Measurements from ENCODE around the gene HSD17B4.
"Not testable (repeated sequence)": the region's sequence is repeated elsewhere in the genome, so short reads cannot be mapped to it uniquely, and the experiment has no call there.

HSD17B4 gene

DNA sequence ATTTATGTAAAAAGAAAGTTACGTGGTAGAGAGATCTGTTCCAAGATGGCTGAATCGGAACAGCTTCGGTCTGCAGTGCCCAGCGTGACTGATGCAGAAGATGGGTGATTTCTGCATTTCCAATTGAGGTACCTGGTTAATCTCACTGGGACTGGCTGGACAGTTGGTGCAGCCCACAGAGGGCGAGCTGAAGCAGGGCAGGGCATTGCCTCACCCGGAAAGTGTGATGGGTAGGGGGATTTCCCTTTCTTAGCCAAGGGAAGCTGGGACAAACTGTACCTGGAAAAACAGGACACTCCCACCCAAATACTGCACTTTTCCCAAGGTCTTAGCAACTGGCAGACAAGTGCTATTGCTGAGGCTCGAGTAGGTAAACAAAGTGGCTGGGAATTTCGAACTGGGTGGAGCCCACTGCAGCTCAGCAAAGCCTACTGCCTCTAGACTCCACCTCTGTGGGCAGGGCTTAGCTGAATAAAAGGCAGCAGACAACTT lies 13.1 kb upstream of the HSD17B4 start:
- in situ Hi-C loops (cut with MboI; ENCODE audit: low sequenced_read_pairs, unreplicated experiment): no loop called here
- TF ChIP-seq, protein P1, sequence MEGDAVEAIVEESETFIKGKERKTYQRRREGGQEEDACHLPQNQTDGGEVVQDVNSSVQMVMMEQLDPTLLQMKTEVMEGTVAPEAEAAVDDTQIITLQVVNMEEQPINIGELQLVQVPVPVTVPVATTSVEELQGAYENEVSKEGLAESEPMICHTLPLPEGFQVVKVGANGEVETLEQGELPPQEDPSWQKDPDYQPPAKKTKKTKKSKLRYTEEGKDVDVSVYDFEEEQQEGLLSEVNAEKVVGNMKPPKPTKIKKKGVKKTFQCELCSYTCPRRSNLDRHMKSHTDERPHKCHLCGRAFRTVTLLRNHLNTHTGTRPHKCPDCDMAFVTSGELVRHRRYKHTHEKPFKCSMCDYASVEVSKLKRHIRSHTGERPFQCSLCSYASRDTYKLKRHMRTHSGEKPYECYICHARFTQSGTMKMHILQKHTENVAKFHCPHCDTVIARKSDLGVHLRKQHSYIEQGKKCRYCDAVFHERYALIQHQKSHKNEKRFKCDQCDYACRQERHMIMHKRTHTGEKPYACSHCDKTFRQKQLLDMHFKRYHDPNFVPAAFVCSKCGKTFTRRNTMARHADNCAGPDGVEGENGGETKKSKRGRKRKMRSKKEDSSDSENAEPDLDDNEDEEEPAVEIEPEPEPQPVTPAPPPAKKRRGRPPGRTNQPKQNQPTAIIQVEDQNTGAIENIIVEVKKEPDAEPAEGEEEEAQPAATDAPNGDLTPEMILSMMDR (IDR thresholded peaks at IDR 0.05; ENCODE audit: borderline replicate concordance, control extremely low read depth, extremely low read depth, insufficient read depth, missing control alignments): no peak
- DNase-seq (ENCODE audit: low spot score): no peak

DNA sequence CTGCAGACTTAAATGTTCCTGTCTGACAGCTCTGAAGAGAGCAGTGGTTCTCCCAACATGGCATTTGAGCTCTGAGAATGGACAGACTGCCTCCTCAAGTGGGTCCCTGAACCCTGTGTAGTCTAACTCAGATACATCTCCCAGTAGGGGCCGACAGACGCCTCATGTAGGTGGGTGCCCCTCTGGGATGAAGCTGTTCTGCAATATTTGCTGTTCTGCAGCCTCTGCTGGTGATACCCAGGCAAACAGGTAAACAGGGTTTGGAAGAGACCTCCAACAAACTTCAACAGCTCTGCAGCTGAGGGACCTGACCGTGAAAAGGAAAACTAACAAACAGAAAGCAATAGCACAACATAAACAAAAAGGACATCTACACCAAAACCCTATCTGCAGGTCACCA lies 12.7 kb upstream of the HSD17B4 start:
- DNase-seq (ENCODE audit: low spot score); in situ Hi-C loops (cut with MboI; ENCODE audit: low sequenced_read_pairs, unreplicated experiment): not testable (repeated sequence)

DNA sequence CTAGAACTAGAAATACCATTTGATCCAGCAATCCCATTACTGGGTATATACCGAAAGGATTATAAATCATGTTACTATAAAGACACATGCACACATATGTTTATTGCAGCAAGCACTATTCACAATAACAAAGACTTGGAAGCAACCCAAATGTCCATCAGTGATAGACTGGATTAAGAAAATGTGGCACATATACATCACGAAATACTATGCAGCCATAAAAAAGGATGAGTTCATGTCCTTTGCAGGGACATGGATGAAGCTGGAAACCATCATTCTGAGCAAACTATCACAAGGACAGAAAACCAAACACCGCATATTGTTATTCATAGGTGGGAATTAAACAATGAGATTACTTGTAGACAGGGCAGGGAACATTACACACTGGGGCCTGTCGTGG lies 7.7 kb upstream of the HSD17B4 start:
- in situ Hi-C loops (cut with MboI; ENCODE audit: low sequenced_read_pairs, unreplicated experiment); DNase-seq (ENCODE audit: low spot score): not testable (repeated sequence)

DNA sequence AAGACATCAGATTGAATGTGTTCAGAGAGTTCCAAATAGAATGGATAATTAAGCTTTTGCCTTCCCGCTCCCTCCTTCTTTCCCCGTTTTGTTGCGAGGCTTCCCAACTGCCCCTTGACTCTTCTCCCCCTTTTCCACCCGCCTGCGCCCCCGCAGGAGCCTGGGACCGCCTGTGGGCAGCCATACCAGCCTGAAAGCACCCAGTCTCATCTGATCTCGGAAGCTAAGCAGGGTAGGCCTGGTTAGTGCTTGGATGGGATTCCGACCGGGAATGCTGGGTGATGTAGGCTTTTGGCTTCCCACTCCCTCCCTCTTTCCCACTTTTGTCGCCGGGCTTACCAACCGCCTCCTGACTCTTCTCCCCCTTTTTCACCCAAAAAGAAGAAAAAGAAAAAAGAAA lies 6.8 kb upstream of the HSD17B4 start:
- in situ Hi-C loops (cut with MboI; ENCODE audit: low sequenced_read_pairs, unreplicated experiment): no loop called here
- TF ChIP-seq, protein P1 (IDR thresholded peaks at IDR 0.05; ENCODE audit: borderline replicate concordance, control extremely low read depth, extremely low read depth, insufficient read depth, missing control alignments): no peak
- DNase-seq (ENCODE audit: low spot score): no peak

DNA sequence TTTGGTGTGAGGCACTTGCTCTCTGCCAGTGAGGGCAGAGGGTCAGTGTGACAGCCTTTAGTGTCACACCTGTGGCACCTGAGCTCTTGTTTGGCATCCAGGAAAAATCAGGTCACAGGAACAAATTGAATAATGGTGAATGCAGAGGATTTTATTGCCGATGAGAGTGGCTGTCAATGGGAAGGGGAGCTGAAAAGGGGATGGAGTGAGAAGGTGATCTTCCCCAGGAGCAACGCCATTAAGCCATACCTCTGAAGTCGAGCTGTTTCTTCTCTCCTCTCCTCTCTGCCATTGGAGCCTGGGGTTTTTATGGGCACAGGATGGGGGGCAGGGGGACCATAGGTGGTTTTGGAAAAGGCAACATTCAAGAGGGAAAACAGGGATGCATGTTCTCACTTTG lies 2.4 kb upstream of the HSD17B4 start:
- TF ChIP-seq, protein P1 (IDR thresholded peaks at IDR 0.05; ENCODE audit: borderline replicate concordance, control extremely low read depth, extremely low read depth, insufficient read depth, missing control alignments): no peak
- in situ Hi-C loops (cut with MboI; ENCODE audit: low sequenced_read_pairs, unreplicated experiment): loop anchor here (25.0 kb wide), 1 partner anchor 1012 kb away; the partner anchor contains the start of gene PRR16
- no peak for DNase-seq (ENCODE audit: low spot score)

DNA sequence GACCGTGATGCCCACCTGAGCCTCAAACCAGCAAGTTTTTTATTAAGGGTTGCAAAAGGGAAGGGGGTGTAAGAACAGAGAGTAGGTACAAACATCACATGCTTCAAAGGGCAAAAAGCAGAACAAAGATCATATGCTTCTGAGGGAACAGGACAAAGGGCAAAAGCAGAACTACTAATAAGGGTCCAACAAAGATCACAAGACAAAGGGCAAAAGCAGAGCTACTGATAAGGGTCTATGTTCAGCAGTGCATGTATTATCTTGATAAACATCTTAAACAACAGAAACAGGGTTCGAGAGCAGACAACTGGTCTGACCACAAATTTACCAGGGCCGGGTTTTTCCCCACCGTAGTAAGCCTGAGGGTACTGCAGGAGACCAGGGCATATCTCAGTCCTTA lies 1.7 kb upstream of the HSD17B4 start:
- not testable (repeated sequence) for DNase-seq (ENCODE audit: low spot score)
- in situ Hi-C loops (cut with MboI; ENCODE audit: low sequenced_read_pairs, unreplicated experiment): loop anchor here (25.0 kb wide), 1 partner anchor 1012 kb away; the partner anchor contains the start of gene PRR16

DNA sequence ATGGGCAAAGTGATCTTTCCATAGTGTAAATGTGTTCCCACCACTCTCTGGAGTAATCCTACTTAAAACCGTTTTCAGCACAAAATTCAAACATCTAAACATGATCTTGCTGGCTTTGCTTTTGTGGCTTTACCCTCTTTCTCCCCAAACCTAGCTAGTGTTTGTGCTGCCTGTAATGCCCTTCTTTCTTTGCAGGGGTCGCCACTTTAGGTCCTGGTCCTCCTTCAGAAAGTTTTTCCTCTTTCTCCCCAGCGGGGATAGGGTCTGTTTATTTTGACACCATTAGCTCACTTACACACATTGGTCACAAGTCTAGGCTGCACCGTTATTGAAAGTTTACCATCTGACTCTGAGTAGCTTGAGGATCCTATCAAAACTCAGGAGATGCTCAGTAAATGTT lies 736 bp upstream of the HSD17B4 start:
- DNase-seq (ENCODE audit: low spot score): no peak
- TF ChIP-seq, protein P1 (IDR thresholded peaks at IDR 0.05; ENCODE audit: borderline replicate concordance, control extremely low read depth, extremely low read depth, insufficient read depth, missing control alignments): no peak
- in situ Hi-C loops (cut with MboI; ENCODE audit: low sequenced_read_pairs, unreplicated experiment): loop anchor here (25.0 kb wide), 1 partner anchor 1011 kb away; the partner anchor contains the start of gene PRR16

DNA sequence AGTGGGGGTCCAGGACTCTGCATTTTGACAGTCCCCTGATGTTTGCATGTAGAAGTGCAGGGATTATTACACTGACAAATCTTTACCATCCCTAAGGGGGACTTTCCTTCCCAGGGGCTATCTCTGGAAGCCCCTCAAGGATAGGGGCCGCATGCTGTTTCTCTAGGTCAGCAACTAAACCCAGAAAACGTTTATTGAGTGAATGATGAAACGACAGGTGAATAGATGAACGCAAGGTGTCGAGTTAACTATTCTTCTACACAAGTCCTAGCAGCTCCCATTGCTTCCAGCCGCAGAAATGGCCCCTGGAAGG lies 281 bp upstream of the HSD17B4 start:
- TF ChIP-seq, protein P1 (IDR thresholded peaks at IDR 0.05; ENCODE audit: borderline replicate concordance, control extremely low read depth, extremely low read depth, insufficient read depth, missing control alignments): no peak
- DNase-seq (ENCODE audit: low spot score): no peak
- in situ Hi-C loops (cut with MboI; ENCODE audit: low sequenced_read_pairs, unreplicated experiment): loop anchor here (25.0 kb wide), 1 partner anchor 1010 kb away; the partner anchor contains the start of gene PRR16
